Calu3 (cell line): ENCODE measurements around the gene SPHK2. TPM values are rescaled to one million over a fixed set of nuclear protein-coding genes. Genes with fewer than 3 reads are reported as not detected.
A peak's percentile ranks its signal among the peaks of the same experiment; 100 is the strongest.

Source experiments
- BruUV-seq: library from RNA; stranded (reverse); fragments of 400-500 nt; replicated peaks from 2 replicates; lab custom pipeline; 2021; lab: Mats Ljungman, UMichigan
- CTCF ChIA-PET: fragments of 300-600 bp; sonication (Branson Sonifier 250); formaldehyde crosslinking; loops from one replicate; lab custom pipeline; 2022; ENCODE audit warnings: antibody characterized with exemption; lab: Charles Lee
- DNase-seq: peaks from one replicate; pipeline ENCODE4 v3.0.0; 2022
- H3K27ac Mint-ChIP-seq: one replicate; pipeline ENCODE4 v1.8.0; 2022; ENCODE audit warnings: mixed read lengths; ENCODE audit not compliant: unreplicated experiment
- H3K27me3 Mint-ChIP-seq: one replicate; pipeline ENCODE4 v1.8.0; 2022; ENCODE audit warnings: mixed read lengths; ENCODE audit not compliant: unreplicated experiment
- H3K36me3 Mint-ChIP-seq: one replicate; pipeline ENCODE4 v1.8.0; 2022; ENCODE audit warnings: mild to moderate bottlenecking, moderate library complexity, mixed read lengths; ENCODE audit not compliant: insufficient read depth, unreplicated experiment
- H3K4me1 Mint-ChIP-seq: one replicate; pipeline ENCODE4 v1.8.0; 2022; ENCODE audit warnings: mild to moderate bottlenecking, low read depth, mixed read lengths; ENCODE audit not compliant: unreplicated experiment
- H3K4me3 Mint-ChIP-seq: one replicate; pipeline ENCODE4 v1.8.0; 2022; ENCODE audit warnings: mild to moderate bottlenecking, low read depth, moderate library complexity, mixed read lengths; ENCODE audit not compliant: unreplicated experiment
- H3K9me3 Mint-ChIP-seq: one replicate; pipeline ENCODE4 v1.8.0; 2022; ENCODE audit warnings: low read depth, mixed read lengths; ENCODE audit not compliant: unreplicated experiment
- intact Hi-C: fragments of 100-400 bp; cut with micrococcal nuclease; formaldehyde crosslinking; loops from one replicate; pipeline ENCODE4 v1.10.0; 2022; ENCODE audit not compliant: unreplicated experiment
- total RNA-seq: library from RNA; stranded (reverse); gene quantifications from 2 replicates; pipeline ENCODE4 v1.2.3, GENCODE V29; 2022
- TF ChIP-seq, protein P1 (sequence below): fragments of 200-600 bp; IDR thresholded peaks from one replicate; pipeline ENCODE4 v1.8.0; 2022; ENCODE audit warnings: antibody characterized with exemption; ENCODE audit not compliant: unreplicated experiment

Gene SPHK2
- total RNA-seq, 1 experiment from 2014 or later = 24.2 TPM

GRCh38 chr19:48642862-48643261 lies 23.6 kb downstream of the SPHK2 start:
- peaks cover 3% of the 10 kb centered on the region for H3K9me3 Mint-ChIP-seq
- no TSS peak for BruUV-seq
- peaks cover 19% of the 10 kb centered on the region for H3K36me3 Mint-ChIP-seq
- H3K4me3 Mint-ChIP-seq = no peak overlapping the region
- CTCF ChIA-PET = interaction anchor here (0.5 to 1.1 kb wide), 2 partner anchors 12 to 248 kb away, joined by 3 to 8 read pairs; no protein-coding TSS in a partner anchor
- peaks cover 86% of the 10 kb centered on the region for H3K27me3 Mint-ChIP-seq
- H3K27ac Mint-ChIP-seq = no peak overlapping the region
- intact Hi-C loops = no loop called here
- DNase-seq = no peak
- TF ChIP-seq, protein P1, sequence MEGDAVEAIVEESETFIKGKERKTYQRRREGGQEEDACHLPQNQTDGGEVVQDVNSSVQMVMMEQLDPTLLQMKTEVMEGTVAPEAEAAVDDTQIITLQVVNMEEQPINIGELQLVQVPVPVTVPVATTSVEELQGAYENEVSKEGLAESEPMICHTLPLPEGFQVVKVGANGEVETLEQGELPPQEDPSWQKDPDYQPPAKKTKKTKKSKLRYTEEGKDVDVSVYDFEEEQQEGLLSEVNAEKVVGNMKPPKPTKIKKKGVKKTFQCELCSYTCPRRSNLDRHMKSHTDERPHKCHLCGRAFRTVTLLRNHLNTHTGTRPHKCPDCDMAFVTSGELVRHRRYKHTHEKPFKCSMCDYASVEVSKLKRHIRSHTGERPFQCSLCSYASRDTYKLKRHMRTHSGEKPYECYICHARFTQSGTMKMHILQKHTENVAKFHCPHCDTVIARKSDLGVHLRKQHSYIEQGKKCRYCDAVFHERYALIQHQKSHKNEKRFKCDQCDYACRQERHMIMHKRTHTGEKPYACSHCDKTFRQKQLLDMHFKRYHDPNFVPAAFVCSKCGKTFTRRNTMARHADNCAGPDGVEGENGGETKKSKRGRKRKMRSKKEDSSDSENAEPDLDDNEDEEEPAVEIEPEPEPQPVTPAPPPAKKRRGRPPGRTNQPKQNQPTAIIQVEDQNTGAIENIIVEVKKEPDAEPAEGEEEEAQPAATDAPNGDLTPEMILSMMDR = no peak
- peaks cover 42% of the 10 kb centered on the region for H3K4me1 Mint-ChIP-seq

DNA sequence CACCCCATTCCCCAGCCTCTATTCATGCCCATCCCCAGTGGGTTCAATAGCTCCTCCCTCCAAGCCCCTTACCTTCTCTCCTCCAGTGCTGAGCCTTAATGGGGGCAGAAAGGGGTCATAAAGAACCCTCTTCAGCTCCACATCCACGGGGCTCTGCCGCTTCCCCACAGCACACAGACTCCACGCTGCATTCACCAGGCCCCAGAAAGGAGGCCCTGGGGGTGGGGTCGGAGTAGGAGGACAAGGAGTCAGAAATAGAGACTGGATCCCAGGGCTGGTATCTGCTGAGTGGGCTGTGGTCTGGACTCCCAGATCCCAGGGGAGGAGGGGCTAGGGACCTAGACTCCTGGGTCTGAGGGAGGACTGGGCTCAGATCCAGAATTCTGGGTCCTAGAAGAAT lies 25.0 kb downstream of the SPHK2 start:
- no peak for DNase-seq
- peaks cover 76% of the 10 kb centered on the region for H3K27me3 Mint-ChIP-seq
- no peak overlapping the region for H3K4me3 Mint-ChIP-seq
- no TSS peak for BruUV-seq
- CTCF ChIA-PET = interaction anchor here (1.1 to 2.4 kb wide), 3 partner anchors 80 to 138 kb away, joined by 4 to 13 read pairs (median 7); no protein-coding TSS in a partner anchor
- H3K36me3 Mint-ChIP-seq = peaks cover 6% of the 10 kb centered on the region
- TF ChIP-seq, protein P1 = no peak
- no peak overlapping the region for H3K27ac Mint-ChIP-seq
- H3K9me3 Mint-ChIP-seq = no peaks in the 10 kb centered on the region
- intact Hi-C loops = loop anchor here (2.0 kb wide), 1 partner anchor 140 kb away; no protein-coding TSS in a partner anchor
- H3K4me1 Mint-ChIP-seq = peaks cover 27% of the 10 kb centered on the region

GRCh38 chr19:48644839-48645619 lies 25.7 kb downstream of the SPHK2 start:
- H3K36me3 Mint-ChIP-seq = peaks cover 6% of the 10 kb centered on the region
- H3K9me3 Mint-ChIP-seq = no peaks in the 10 kb centered on the region
- H3K27me3 Mint-ChIP-seq = peaks cover 69% of the 10 kb centered on the region
- no TSS peak for BruUV-seq
- CTCF ChIA-PET = interaction anchor here (0.8 to 2.4 kb wide), 11 partner anchors 12 to 198 kb away, joined by 3 to 13 read pairs (median 5); no protein-coding TSS in a partner anchor
- no peak overlapping the region for H3K27ac Mint-ChIP-seq
- peak; percentile 72 for DNase-seq
- intact Hi-C loops = loop anchor here (2.0 kb wide), 1 partner anchor 140 kb away; no protein-coding TSS in a partner anchor
- H3K4me3 Mint-ChIP-seq = peak overlapping the region; percentile 55
- H3K4me1 Mint-ChIP-seq = peaks cover 20% of the 10 kb centered on the region
- TF ChIP-seq, protein P1 = no peak

DNA sequence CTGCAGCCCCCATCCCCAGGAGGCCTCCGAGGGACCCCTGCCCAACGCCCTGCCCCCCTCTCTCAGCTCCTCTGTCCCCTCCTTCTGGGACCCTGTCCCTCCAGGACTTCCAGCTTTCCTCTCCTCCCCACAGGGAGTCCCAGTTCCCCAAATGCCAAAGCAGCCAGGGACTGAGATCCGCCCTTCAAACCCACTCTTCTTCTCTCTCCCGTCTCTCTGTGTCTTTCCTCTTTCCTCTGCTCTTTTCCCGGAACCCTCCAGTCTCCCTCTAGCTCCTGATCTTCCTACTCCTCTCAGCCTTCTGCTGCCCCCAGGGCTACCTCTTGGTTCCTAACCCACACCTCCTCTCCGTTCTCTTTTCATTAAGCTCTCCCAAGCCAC lies 26.3 kb downstream of the SPHK2 start:
- CTCF ChIA-PET = interaction anchor here (0.6 to 2.4 kb wide), 16 partner anchors 8 to 348 kb away, joined by 3 to 13 read pairs (median 4); partner anchors contain the start of genes GYS1 and RUVBL2
- no peak for DNase-seq
- TF ChIP-seq, protein P1 = no peak
- Mint-ChIP-seq H3K4me3 (peak overlapping the region; percentile 55), H3K4me1 (peaks cover 19% of the 10 kb centered on the region), H3K27me3 (peaks cover 64% of the 10 kb centered on the region), H3K36me3 (peaks cover 6% of the 10 kb centered on the region), H3K27ac (no peak overlapping the region), H3K9me3 (no peaks in the 10 kb centered on the region)
- intact Hi-C loops = loop anchor here (2.0 kb wide), 1 partner anchor 139 kb away; no protein-coding TSS in a partner anchor
- BruUV-seq = no TSS peak
